Measurements from ENCODE around the gene HMGCR. TPM values are rescaled to one million over a fixed set of nuclear protein-coding genes. Genes with fewer than 3 reads are reported as not detected.

HMGCR gene
- total and polyA plus RNA-seq, 2 donors (not counting 1 experiment from before 2014, with no cell fraction given) = 8.1 to 55.7 TPM

- Mint-ChIP-seq H3K27ac (no peak overlapping the region), H3K9me3 (ENCODE audit: insufficient read depth) (no peaks in the 10 kb centered on the region), H3K4me1 (peaks cover 4% of the 10 kb centered on the region), H3K4me3 (no peak overlapping the region), H3K27me3 (no peaks in the 10 kb centered on the region)
- no peaks in the 10 kb centered on the region for H3K79me2 ChIP-seq (ENCODE audit: control insufficient read depth, insufficient read depth, low read length)
- no peak overlapping the region for H3K9ac ChIP-seq (ENCODE audit: low read length)
- H3K27ac ChIP-seq (ENCODE audit: low read length in 2 of 2) = no peak overlapping the region
- intact Hi-C loops (cut with micrococcal nuclease) = no loop called here
- ATAC-seq (ENCODE audit: low read depth) = no peak
- TF ChIP-seq EZH2 (IDR thresholded peaks at IDR 0.05; ENCODE audit: borderline replicate concordance, insufficient read depth, low read depth, low read length, poor library complexity, severe bottlenecking) = no peak
- no peak for TF ChIP-seq CTCF (IDR thresholded peaks at IDR 0.05)
- ChIA-PET POLR2A (no interaction called here), CTCF (no interaction called here)
- no peaks in the 10 kb centered on the region for H3K9me3 ChIP-seq (ENCODE audit: control extremely low read depth in 1 of 3, control insufficient read depth in 2 of 3, insufficient read depth in 1 of 3, low read length in 2 of 3)
- H4K20me1 ChIP-seq (ENCODE audit: control insufficient read depth, insufficient read depth, low read length, poor library complexity, severe bottlenecking) = no peaks in the 10 kb centered on the region
- no peaks in the 10 kb centered on the region for H3K27me3 ChIP-seq (replicated peaks in 1 of 4; ENCODE audit: control extremely low read depth in 1 of 4, control insufficient read depth in 3 of 4, insufficient read depth in 4 of 4, low read length in 3 of 4)
- no peak overlapping the region for H3K4me2 ChIP-seq (replicated peaks; ENCODE audit: low read depth, low read length, poor library complexity, severe bottlenecking)
- H3K4me3 ChIP-seq (ENCODE audit: control extremely low read depth in 1 of 5, extremely low read depth in 1 of 5, insufficient read depth in 1 of 5, low read depth in 2 of 5, low read length in 4 of 5) = no peak overlapping the region
- no peak overlapping the region for H2AFZ ChIP-seq (ENCODE audit: insufficient read depth, low read depth, low read length, poor library complexity, severe bottlenecking)
- no peaks in the 10 kb centered on the region for H3K36me3 ChIP-seq (replicated peaks in 1 of 2; ENCODE audit: control extremely low read depth in 1 of 2, control insufficient read depth in 1 of 2, extremely low read depth in 1 of 2, insufficient read depth in 2 of 2, low read length in 1 of 2)
- H3K4me1 ChIP-seq (ENCODE audit: control insufficient read depth in 2 of 2, insufficient read depth in 2 of 2, low read length in 2 of 2) = no peaks in the 10 kb centered on the region
- no peak for DNase-seq
These were observed 30.4 kb downstream of the HMGCR start for GRCh38 chr5:75367401-75367800.

- H3K27ac Mint-ChIP-seq = no peak overlapping the region
- Histone ChIP-seq H3K9me3 (ENCODE audit: control extremely low read depth in 1 of 3, control insufficient read depth in 2 of 3, insufficient read depth in 1 of 3, low read length in 2 of 3) (no peaks in the 10 kb centered on the region), H3K27ac (ENCODE audit: low read length in 2 of 2) (no peak overlapping the region), H3K4me1 (ENCODE audit: control insufficient read depth in 2 of 2, insufficient read depth in 2 of 2, low read length in 2 of 2) (no peaks in the 10 kb centered on the region), H4K20me1 (ENCODE audit: control insufficient read depth, insufficient read depth, low read length, poor library complexity, severe bottlenecking) (no peaks in the 10 kb centered on the region), H3K9ac (ENCODE audit: low read length) (no peak overlapping the region), H3K79me2 (ENCODE audit: control insufficient read depth, insufficient read depth, low read length) (no peaks in the 10 kb centered on the region), H3K4me3 (ENCODE audit: control extremely low read depth in 1 of 5, extremely low read depth in 1 of 5, insufficient read depth in 1 of 5, low read depth in 2 of 5, low read length in 4 of 5) (no peak overlapping the region), H2AFZ (ENCODE audit: insufficient read depth, low read depth, low read length, poor library complexity, severe bottlenecking) (no peak overlapping the region), H3K36me3 (replicated peaks in 1 of 2; ENCODE audit: control extremely low read depth in 1 of 2, control insufficient read depth in 1 of 2, extremely low read depth in 1 of 2, insufficient read depth in 2 of 2, low read length in 1 of 2) (no peaks in the 10 kb centered on the region), H3K4me2 (replicated peaks; ENCODE audit: low read depth, low read length, poor library complexity, severe bottlenecking) (no peak overlapping the region), H3K27me3 (replicated peaks in 1 of 4; ENCODE audit: control extremely low read depth in 1 of 4, control insufficient read depth in 3 of 4, insufficient read depth in 4 of 4, low read length in 3 of 4) (no peaks in the 10 kb centered on the region)
- peaks cover 4% of the 10 kb centered on the region for H3K4me1 Mint-ChIP-seq
- no peak overlapping the region for H3K4me3 Mint-ChIP-seq
- DNase-seq (no peak), ATAC-seq (ENCODE audit: low read depth) (no peak)
- ChIA-PET CTCF (no interaction called here), POLR2A (no interaction called here)
- WGBS (ENCODE audit: insufficient coverage) = 93% methylated on average over 2 of the region's 4 CpGs
- TF ChIP-seq CTCF (IDR thresholded peaks at IDR 0.05) (no peak), EZH2 (IDR thresholded peaks at IDR 0.05; ENCODE audit: borderline replicate concordance, insufficient read depth, low read depth, low read length, poor library complexity, severe bottlenecking) (no peak)
- H3K9me3 Mint-ChIP-seq (ENCODE audit: insufficient read depth) = no peaks in the 10 kb centered on the region
- intact Hi-C loops (cut with micrococcal nuclease) = no loop called here
- H3K27me3 Mint-ChIP-seq = no peaks in the 10 kb centered on the region
These were observed 31.4 kb downstream of the HMGCR start for GRCh38 chr5:75368391-75368790.

All from B cell (primary cell).